GM11168 (cell line): ENCODE results near the gene CELA3B.
"Not testable (repeated sequence)": the region's sequence is repeated elsewhere in the genome, so short reads cannot be mapped to it uniquely, and the experiment has no call there.

Source experiments
- in situ Hi-C: fragments of 300-500 bp; cut with MboI; formaldehyde crosslinking; loops from one replicate; pipeline ENCODE4 v1.12.0; 2022; ENCODE audit warnings: low sequenced_read_pairs; ENCODE audit not compliant: unreplicated experiment

Gene CELA3B

GRCh38 chr1:21942464-21942863, 34.4 kb upstream of the CELA3B start:
- in situ Hi-C loops = loop anchor here (25.0 kb wide), 1 partner anchor 705 kb away; no protein-coding TSS in a partner anchor

GRCh38 chr1:21942959-21943640, 33.7 kb upstream of the CELA3B start:
- in situ Hi-C loops = loop anchor here (25.0 kb wide), 1 partner anchor 706 kb away; no protein-coding TSS in a partner anchor

DNA sequence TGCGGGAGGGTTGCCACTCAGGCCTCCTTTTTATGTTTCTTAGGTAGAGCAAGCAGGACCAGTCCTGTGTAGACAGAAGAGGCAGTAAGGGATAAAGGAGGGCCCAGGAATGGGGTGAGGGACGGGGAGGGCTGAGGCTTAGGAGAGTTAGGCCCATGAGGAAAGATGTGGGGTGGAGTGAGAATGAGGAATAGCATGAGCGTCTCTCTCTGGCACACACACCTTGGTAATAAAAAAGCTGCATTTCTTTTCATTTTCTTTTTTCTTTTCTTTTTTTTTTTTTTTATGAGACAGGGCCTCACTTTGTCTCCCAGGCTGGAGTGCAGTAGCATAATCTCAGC, 32.1 kb upstream of the CELA3B start:
- in situ Hi-C loops = loop anchor here (25.0 kb wide), 1 partner anchor 707 kb away; no protein-coding TSS in a partner anchor

GRCh38 chr1:21946836-21947587, 29.8 kb upstream of the CELA3B start:
- in situ Hi-C loops = loop anchor here (25.0 kb wide), 1 partner anchor 710 kb away; no protein-coding TSS in a partner anchor

DNA sequence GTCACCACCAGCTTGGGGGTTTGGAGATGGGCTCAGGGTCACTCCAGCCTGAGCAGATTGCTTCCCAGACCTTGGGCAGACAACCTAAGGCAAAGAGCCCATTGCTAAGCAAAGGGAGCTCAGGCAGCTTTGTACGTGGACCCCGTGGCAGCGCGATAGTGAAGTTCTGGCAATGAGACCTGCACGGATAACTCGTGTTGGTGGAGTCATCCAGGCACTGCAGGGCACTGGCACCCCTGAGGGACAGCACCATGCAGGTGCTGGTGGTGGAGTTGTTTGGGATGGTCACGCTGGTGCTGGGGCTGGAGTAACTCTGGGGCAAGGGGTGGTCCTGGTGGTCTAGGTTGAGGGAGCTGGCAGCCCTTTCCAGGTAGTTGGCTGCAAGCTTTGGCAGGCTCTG, 26.1 kb upstream of the CELA3B start:
- in situ Hi-C loops = no loop called here

DNA sequence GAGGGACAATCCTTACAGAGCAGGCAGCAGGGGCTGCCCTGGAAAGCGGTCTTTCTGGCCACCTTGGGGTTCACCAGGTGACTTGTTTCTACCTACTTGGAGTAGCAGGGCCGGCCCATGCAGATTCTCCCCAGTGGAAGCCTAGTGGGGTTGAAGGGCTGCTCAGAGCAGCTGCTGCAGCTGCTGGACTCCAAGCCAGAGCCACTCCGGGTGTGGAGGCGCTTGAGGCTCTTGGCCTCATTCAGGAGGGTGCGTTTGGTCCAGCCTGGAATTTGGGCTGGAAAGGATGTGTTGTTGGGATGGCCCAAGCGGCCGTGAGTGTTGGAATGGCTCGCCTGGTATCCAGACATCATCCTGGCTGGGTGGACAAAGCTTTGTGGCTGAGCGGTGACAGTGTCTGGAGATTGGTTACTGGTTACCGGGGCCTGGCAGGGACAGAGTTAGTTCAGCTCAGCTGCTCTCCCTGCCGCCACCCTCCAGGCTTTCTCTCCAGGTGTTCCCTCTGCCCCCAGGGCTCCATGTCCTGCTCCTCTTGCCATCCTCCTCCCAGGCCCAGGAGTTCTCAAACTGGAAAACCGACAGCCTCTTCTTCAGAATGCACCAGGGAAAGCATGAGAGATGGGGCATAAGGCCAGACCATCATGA, 25.5 kb upstream of the CELA3B start:
- in situ Hi-C loops = no loop called here

GRCh38 chr1:21952786-21953520, 23.9 kb upstream of the CELA3B start:
- in situ Hi-C loops = no loop called here

GRCh38 chr1:21955058-21955457, 21.8 kb upstream of the CELA3B start:
- in situ Hi-C loops = no loop called here

DNA sequence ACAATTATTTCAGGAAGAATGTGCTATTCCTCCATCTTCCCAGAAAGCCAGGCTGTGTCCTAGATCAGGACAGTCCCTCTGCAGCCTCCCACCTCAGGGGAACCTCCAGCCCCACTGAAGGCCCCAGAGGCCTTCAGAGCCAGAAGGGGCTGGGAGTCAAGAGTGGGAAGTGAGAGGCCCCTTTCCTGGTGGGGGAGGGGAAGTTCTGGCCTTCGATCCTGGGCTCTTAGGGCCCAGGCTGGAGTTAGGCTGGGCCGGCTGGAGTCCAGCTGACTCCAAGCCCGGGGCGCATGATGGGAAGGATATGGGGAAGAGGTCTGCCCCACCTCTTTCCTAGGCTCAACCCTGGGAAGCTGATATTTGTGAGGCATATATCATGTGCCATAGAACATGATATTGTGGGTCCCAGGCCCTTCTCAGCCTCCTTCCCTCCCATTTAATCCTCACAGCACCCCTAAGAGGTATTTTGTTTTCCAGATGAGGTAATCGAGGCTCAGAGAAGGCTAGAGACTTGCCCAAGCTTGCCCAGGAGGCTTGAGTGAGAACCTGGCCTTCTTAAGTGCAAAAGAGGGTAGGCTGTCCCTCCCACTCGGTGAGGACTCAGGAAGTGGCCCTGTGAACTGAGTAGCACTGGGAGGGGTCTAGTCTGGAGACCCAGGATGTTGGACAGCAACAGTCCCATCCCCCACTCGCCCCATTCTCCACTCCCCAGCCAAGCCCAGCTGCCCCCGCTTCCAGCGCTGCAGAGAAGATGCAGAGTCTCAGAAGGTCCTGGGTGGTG, 21.1 kb upstream of the CELA3B start:
- in situ Hi-C loops = no loop called here

- in situ Hi-C loops = no loop called here
These were observed 19.9 kb upstream of the CELA3B start for GRCh38 chr1:21956720-21957552.

- in situ Hi-C loops = loop anchor here (10.0 kb wide), 1 partner anchor 297 kb away; the partner anchor contains the start of gene RAP1GAP
These were observed 15.5 kb upstream of the CELA3B start for GRCh38 chr1:21961337-21961736.

- in situ Hi-C loops = loop anchor here (10.0 kb wide), 1 partner anchor 297 kb away; the partner anchor contains the start of gene RAP1GAP
These were observed 15.0 kb upstream of the CELA3B start for GRCh38 chr1:21961799-21962198.

DNA sequence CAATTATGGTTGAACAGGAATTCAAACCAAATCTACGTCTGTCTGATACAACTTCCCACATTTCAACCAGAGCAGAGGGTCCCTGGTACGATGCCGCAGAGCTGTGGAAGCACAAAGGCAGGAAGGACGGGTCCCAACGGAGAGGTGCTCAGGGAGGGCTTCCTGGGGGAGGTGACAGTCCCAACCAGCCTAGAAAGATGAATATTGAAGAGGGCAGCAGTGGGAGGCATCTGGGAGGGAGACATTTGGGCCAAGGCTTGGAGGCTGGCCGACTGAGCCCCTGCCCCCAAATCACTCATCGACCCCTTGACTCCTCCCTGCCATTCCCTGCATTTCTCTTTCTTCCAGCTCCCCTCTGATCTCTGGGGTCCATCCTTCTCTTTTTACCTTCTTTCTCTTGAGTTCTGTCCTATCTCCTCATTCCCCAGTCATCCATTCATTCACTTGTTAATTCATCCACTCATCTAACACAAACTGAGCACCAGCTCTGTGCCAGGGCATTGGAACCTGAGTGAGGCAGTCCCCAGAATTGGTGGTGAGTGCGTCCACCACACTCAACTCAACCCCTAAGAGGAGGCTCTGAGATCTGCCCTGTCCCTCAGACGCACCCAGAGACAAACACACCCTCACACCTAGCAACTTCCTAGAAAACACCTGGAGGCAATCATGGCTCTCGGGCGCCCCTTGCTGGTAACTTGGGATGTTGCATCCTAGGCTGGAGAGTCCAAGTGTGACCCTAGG, 13.2 kb upstream of the CELA3B start:
- in situ Hi-C loops = loop anchor here (10.0 kb wide), 1 partner anchor 299 kb away; the partner anchor contains the start of gene RAP1GAP

DNA sequence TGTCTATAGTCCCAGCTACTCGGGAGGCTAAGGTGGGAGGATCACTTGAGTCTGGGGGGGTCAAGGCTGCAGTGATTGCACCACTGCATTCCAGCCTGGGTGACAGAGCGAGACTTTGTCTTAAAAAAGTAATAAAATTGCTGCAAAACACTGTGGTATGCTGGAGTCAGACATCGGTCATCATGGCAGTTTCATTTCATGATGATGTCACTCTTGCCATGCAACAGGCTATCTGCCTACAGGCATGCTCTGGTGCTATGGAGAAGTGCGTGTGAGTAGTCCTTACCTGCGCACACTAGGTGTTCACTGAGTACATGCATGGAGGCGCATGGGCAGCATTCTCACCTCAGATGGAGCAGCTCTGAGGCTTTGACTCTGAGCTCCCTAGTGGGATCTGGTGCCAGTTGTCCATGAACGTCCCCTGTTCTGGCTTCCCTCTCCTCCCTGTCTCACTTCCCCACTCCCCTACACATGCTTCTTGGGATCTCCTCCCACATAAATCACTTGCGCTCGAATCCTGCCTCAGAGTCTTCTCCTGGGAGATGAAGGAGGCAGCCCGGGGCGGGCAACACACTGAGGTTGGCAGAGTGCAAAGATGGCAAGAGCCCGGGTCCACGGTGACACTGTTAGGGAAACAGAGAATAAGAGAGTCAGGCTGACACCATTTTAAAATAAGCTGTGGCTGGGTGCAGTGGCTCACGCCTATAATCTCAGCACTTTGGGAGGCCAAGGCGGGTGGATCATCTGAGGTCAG, 10.4 kb upstream of the CELA3B start:
- in situ Hi-C loops = loop anchor here (10.0 kb wide), 1 partner anchor 302 kb away; the partner anchor contains the start of gene RAP1GAP

DNA sequence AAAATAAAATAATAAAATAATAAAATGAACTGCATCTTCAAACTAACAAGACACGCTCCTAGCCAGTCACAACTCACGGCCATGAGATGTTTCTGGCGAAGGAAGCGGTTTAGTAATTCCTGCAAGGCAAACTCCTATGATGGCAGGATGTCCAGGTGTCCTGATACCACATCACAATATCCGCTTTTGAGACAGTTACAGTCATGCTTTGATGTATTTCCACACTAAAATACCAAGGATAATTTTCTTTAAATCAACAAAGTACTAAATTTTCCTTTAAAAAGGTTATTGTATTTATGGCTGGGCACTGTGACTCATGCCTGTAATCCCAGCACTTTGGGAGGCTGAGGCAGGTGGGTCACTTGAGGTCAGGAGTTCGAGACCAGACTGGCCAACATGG, 9.6 kb upstream of the CELA3B start:
- in situ Hi-C loops = loop anchor here (10.0 kb wide), 1 partner anchor 302 kb away; the partner anchor contains the start of gene RAP1GAP

DNA sequence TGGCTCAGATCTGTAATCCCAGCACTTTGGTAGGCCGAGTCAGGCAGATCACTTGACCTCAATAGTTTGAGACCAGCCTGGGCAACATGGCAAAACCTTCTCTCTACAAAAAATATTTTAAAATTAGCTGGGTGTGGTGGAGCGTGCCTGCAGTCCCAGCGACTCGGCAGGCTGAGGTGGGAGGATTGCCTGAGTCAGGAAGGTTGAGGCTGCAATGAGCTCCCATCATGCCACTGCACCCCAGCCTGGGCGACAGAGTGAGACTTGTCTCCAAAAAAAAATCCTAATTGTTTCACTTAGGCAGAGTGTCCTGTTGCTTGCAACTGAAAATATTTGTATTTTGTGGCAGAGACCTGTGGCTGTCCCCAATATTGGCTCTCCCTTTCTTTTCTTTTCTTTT, 7.8 kb upstream of the CELA3B start:
- in situ Hi-C loops = loop anchor here (10.0 kb wide), 1 partner anchor 304 kb away; the partner anchor contains the start of gene RAP1GAP

DNA sequence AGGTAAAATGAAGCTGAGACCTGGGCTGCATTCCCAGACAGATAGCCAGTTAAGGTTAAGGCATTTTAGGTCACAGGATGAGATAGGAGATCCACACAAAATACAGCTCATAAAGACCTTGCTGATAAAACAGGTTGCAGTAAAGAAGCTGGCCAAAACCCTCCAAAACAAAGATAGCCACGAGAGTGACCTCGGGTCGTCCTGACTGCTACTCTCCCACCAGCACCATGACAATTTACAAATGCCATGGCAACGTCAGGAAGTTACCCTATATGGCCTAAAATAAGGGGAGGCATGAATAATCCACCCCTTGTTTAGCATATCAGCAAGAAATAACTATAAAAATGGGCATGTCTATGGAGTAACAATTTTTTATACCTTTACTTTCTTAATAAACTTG, 6.3 kb upstream of the CELA3B start:
- in situ Hi-C loops = not testable (repeated sequence)
